ENCODE data around the gene CBX3.

DNA sequence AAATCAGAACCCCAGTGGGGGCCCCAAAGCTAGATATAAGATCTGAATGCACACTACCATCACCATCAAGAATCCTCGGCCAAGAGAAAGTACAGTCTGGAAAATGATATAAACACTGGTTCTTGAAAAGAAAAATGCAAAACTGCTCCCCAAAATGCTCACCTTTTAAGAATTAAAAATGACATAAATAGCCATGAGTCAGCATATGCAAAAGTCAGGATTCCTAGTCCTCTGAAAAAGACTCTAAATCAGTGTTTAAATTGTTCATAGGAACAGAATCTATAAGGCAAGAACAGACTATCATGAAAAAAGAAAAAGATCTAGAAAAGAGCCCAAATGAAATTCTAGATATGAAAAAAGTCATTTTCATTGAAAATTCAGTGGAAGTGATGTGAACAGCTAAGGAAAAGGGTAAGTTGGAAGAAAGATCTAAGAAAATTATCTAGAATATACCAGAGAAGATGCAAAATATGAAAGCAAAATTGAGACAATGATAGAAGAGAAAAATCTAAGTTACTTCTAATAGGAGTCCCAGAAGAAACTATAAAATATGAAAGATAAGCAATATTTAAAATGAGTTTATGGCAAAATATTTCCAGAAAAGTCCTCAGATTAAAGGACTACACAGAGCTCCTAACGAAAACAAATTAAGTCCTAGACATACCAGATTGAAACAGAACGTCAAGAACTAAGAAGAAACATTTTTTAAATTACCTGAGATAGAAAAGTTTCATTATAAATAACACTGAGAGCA lies 19.9 kb upstream of the CBX3 start:
- TF ChIP-seq GATA3 (IDR thresholded peaks at IDR 0.05; ENCODE audit: low read depth, low read length): no peak
- no peak for TF ChIP-seq GATA2 (IDR thresholded peaks at IDR 0.05; ENCODE audit: low read depth, low read length)

Data from SH-SY5Y (cell line).